NCI-H526 (cell line): ENCODE data around the gene PCCA.
"Not testable (repeated sequence)": the region's sequence is repeated elsewhere in the genome, so short reads cannot be mapped to it uniquely, and the experiment has no call there.

ENCODE experiments used
- DNase-seq, 2 experiments: peaks; one replicate each; lab custom pipeline; 2025; lab: John Stamatoyannopoulos, UW

Gene PCCA

GRCh38 chr13:100140441-100140840, 51.5 kb downstream of the PCCA start:
- no peak for DNase-seq

- DNase-seq, result not testable (repeated sequence)
Measured at GRCh38 chr13:100141461-100141961, 52.6 kb downstream of the PCCA start.

- no peak for DNase-seq
Measured at GRCh38 chr13:100146534-100146933, 57.6 kb downstream of the PCCA start.

DNA sequence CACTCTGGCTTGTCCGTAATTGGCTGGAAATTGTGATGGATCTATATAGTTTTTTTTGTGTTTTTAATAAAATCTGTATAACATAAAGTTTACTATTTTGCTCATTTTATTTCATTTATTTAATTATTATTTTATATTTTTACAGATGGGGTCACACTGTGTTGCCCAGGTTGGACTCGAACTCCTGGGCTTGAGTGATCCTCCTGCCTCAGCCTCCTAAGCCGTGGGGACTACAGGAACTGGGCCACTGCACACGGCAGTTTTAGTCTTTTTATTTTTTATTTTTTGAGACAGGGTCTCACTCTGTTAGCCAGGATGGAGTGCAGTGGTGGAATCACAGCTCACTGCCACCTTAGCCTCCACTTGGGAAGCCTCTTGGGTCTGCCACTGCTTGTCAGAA, 58.9 kb downstream of the PCCA start:
- DNase-seq, result no peak

- DNase-seq, result no peak
Measured at GRCh38 chr13:100148422-100148821, 59.5 kb downstream of the PCCA start.

DNA sequence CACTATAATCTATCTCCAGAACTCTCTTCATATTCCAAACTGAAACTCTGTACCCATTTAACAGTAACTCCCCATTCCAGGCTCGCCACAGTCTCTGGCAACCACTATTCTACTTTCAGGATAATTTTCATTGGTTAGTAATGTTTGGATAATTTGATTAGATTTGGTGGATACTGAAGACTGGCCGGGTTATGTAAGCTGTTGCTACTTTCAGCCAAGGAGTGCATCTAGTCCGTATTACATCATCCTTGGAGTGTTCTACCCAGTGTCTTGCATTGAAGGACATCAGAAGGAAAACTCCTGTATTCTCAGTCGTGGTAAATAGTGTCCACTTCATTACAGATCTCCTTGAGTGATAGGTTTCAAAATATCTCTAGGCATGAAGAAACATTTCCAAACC, 60.5 kb downstream of the PCCA start:
- no peak for DNase-seq

DNA sequence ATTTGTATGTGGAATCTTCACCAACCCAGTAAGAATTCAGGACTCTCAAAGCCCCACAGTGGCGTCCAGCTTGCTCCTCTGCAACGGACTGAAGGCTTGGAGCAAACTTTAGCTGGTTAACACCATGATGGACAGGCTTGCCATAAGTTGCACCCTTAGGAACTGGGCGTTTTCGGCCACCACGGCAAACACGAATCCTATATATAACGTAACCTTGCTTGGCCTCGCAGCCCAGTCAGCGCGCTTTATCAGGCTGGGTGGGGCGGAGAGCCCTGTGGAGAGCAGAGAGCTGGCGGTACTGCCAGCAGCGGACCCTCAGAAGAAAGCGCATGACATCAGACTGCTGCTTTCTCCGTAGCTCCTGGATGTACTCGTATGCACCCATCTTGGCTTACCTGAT, 61.8 kb downstream of the PCCA start:
- not testable (repeated sequence) for DNase-seq

DNA sequence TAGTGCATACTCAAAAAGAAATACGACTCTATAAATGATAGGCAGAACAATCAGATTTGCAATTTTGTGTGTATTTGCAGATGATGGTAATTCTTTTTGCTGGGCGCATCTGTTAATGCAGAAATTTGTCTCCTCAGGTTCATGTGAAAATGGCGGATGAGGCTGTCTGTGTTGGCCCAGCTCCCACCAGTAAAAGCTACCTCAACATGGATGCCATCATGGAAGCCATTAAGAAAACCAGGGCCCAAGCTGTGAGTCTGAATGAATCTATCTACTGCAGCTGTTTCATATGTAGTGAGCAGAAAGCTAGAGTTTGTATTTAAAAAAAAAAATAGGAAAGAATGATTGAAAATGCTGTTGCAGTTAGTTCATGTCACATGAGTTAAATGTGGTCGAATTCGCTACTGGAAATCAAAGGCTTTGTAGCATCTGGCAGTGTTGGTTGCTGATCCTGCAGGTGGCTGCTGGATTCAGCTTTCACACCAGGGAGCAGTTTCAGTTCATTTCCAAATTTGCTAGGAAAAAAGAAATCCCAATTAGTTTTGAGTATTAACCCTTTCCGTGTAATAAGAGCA, 66.0 kb downstream of the PCCA start:
- no peak for DNase-seq

GRCh38 chr13:100156788-100157187, 67.9 kb downstream of the PCCA start:
- no peak for DNase-seq

DNA sequence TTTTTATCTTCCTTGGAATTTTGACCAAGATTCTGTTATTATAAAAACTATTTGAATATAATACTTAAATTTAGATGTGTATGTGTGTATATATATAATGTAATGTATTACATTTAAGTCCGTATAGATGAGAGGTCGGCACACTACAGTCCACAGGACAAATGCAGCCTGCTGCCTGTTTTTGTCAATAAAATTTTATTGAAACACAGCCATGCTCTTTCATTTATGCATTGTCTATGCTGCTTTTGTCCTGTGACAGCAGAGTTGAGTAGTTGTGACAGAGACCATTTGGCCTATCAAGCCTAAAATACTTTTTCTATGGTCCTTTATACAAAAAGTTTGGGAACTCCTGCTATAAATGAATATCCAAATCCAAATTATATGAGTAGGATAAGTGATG, 69.7 kb downstream of the PCCA start:
- DNase-seq, result no peak

DNA sequence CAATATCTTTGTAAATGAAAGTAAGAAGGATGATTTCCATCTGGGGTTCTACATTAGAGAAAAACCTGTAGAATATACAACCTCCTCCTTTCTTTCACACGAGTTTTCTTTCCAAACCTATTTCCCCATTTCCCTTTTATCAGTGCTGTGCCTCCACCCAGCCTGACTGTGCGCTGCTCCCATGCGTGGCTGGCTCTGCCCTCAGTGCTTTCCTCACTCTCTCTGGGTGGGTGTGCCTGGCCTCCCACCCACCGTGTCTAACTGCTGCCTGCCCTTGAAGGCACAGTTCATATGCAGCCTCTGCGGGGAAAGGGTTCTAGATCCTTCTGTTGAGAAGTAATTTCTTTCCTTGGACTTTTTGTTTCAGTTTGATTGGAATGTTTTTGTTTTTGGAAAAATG, 70.7 kb downstream of the PCCA start:
- DNase-seq, result no peak

- DNase-seq, result no peak
Measured at GRCh38 chr13:100160450-100160849, 71.6 kb downstream of the PCCA start.

- DNase-seq, result no peak
Measured at GRCh38 chr13:100163375-100163774, 74.5 kb downstream of the PCCA start.

DNA sequence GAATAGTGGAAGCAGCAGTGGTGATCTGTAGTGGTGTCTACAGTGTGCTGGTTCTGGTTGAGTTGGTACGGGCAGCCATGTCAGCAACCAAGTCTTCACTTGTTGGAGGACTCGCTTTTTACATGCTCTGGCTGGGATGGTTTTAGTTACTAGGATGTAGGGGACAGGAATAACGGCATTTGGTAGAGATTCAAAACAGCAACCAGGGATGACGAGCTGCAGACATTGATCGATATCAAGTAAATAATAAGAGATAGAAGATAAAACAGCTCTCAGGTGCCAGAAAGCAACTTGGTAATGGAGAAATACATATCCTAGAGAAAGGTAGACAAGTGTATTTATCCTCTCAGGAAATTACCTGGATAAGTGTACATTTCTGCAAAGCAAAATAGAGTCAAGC, 84.3 kb downstream of the PCCA start:
- no peak for DNase-seq

- DNase-seq, result not testable (repeated sequence)
Measured at GRCh38 chr13:100174455-100174854, 85.6 kb downstream of the PCCA start.

- DNase-seq, result no peak
Measured at GRCh38 chr13:100175078-100175802, 86.3 kb downstream of the PCCA start.

GRCh38 chr13:100175803-100176182, 86.9 kb downstream of the PCCA start:
- no peak for DNase-seq

- peak in 1 of 2 experiments; percentile 7 for DNase-seq
Measured at GRCh38 chr13:100176801-100177400, 88.0 kb downstream of the PCCA start.

DNA sequence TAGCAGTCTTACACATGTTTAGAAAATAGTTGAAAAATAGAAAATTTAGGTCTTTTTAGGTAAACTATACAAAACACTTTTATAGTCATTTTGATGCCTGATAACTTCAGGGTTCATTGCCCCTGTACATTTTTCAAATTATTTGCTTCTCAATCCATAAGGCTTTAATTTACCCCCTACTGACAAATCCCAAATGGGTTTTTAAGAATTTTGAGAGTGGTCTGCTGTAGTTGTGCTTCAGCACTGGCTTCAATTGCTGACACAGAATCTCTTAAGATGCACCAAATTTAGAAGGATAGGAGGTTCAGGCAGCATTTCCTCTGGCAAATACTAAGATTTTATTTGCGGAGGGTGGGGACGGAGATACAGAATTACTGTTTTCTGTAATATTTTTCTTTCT, 89.4 kb downstream of the PCCA start:
- no peak for DNase-seq

DNA sequence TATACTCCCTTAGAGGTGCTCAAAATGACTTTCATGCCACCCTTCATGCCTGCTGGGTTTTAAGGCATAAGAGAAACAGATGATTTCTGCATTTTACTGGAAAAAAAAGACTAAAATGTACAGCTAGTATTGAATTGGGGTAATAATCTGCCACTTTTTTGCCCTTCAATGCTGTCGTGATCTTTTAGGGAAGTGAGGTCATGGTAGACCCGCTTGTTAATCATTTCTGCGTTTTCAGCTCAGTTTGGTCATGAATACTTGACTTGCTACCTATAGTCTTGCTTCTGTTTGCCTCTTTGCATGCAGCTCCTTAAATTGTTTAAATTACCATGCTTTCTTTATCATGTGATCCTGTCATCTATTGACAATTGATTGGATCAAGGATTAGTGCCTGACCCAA, 90.4 kb downstream of the PCCA start:
- DNase-seq, result no peak

- DNase-seq, result no peak
Measured at GRCh38 chr13:100182900-100183490, 94.1 kb downstream of the PCCA start.

DNA sequence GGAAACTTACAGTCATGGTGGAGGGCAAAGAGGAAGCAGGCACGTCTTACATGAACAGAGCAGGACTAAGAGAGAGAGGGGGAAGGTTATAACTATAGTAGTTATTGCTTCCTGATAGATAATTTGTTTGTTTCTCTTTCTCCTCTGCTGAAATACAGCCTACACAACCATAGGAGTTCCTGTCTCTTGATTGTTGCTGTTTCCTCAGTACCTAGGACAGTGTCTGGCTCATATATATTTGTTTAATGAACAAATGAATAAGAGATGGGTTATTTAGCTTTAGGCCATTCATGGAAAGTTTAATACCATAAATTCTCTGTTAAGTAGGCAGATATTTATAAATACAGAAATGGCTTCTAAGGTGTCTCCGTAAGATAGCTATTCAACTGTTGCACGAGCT, 95.2 kb downstream of the PCCA start:
- no peak for DNase-seq

DNA sequence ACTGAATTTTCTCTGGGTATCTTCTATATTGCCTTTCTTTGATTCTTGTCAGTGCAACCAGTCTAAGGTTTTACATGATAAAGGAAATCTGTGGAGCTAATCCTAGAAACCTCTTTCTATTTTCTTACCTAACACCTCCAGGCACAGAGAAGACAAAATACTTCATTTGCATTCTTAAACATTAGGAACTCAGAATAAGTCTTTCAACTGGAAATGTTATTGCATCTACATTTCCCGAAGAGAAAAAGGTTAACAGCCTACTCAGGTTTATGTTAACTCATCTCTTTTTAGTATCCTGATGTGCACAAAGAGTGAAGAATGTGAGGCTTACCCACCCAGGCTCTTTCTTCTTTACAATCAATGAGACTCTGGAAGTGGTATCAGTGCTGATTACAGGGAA, 106.7 kb downstream of the PCCA start:
- no peak for DNase-seq
